H1 (cell line): ENCODE data around the gene SNED1. TPM values are rescaled to one million over a fixed set of nuclear protein-coding genes. Genes with fewer than 3 reads are reported as not detected.

Experiments
- CTCF ChIA-PET: fragments of 300-600 bp; sonication (Branson Sonifier 250); formaldehyde crosslinking; loops from one replicate; lab custom pipeline; 2021; ENCODE audit not compliant: partially characterized antibody; lab: Charles Lee
- POLR2A ChIA-PET: fragments of 300-600 bp; sonication (Branson Sonifier 250); formaldehyde crosslinking; loops from one replicate; lab custom pipeline; 2021; ENCODE audit warnings: inconsistent platforms; ENCODE audit not compliant: partially characterized antibody; lab: Charles Lee
- DNase-seq, 2 experiments: peaks; one replicate each; pipeline versions ENCODE4 v3.0.0 to v3.0.0-alpha.2; 2010 to 2022; ENCODE audit warnings: low spot score in 2 of 2, low read depth in 1 of 2, mixed read lengths in 1 of 2
- FAIRE-seq: peaks from 2 replicates; lab custom pipeline; 2011; peaks lifted over from hg19 to GRCh38; lab: Jason Lieb, UNC
- H2AFZ ChIP-seq: 2 replicates; pipeline ENCODE4 v1.8.1; 2012; ENCODE audit warnings: low read length, inconsistent platforms
- H2AK5ac ChIP-seq: 2 replicates; pipeline ENCODE4 v1.6.1; 2013; ENCODE audit warnings: low read depth, low read length
- H2BK120ac ChIP-seq: replicated peaks from 2 replicates; pipeline ENCODE3; 2013; ENCODE audit warnings: low read depth, low read length, inconsistent platforms
- H2BK12ac ChIP-seq: 2 replicates; pipeline ENCODE4 v1.6.1; 2013; ENCODE audit warnings: low read depth, low read length
- H2BK15ac ChIP-seq: 2 replicates; pipeline ENCODE4 v1.6.1; 2013; ENCODE audit warnings: low read length
- H2BK20ac ChIP-seq: 2 replicates; pipeline ENCODE4 v1.6.1; 2013; ENCODE audit warnings: low read length
- H2BK5ac ChIP-seq: 2 replicates; pipeline ENCODE4 v1.6.1; 2013; ENCODE audit warnings: low read depth, low read length
- H3K14ac ChIP-seq: 2 replicates; pipeline ENCODE4 v1.6.1; 2013; ENCODE audit warnings: inconsistent platforms; ENCODE audit not compliant: insufficient read length
- H3K18ac ChIP-seq: 2 replicates; pipeline ENCODE4 v1.6.1; 2013; ENCODE audit warnings: low read length; ENCODE audit errors: extremely low read depth
- H3K23ac ChIP-seq: 2 replicates; pipeline ENCODE4 v1.6.1; 2013; ENCODE audit warnings: inconsistent platforms; ENCODE audit not compliant: insufficient read length
- H3K23me2 ChIP-seq: 2 replicates; pipeline ENCODE4 v1.6.1; 2013; ENCODE audit warnings: low read depth, low read length
- H3K27ac ChIP-seq: 2 replicates; pipeline ENCODE4 v1.6.1; 2011; ENCODE audit warnings: low read depth, low read length, inconsistent platforms
- H3K27me3 ChIP-seq, 4 experiments: replicated peaks in 1 of 4; 1 replicate in 1 of 4; 2 replicates in 3 of 4; pipeline versions ENCODE4 v1.6.1 to v1.8.1; 2011 to 2013; ENCODE audit warnings: low read length in 3 of 4, mild to moderate bottlenecking in 3 of 4, inconsistent platforms in 2 of 4, mixed read lengths in 2 of 4, moderate library complexity in 1 of 4; ENCODE audit not compliant: control insufficient read depth in 3 of 4, insufficient read depth in 3 of 4; ENCODE audit errors: extremely low read depth in 1 of 4
- H3K36me3 ChIP-seq, 4 experiments: 2 replicates each; pipeline versions ENCODE4 v1.6.1 to v1.8.1; 2011 to 2013; ENCODE audit warnings: mild to moderate bottlenecking in 4 of 4, low read length in 3 of 4, moderate library complexity in 2 of 4, control low read depth in 1 of 4, inconsistent platforms in 1 of 4; ENCODE audit not compliant: insufficient read depth in 4 of 4, control insufficient read depth in 2 of 4
- H3K4ac ChIP-seq: replicated peaks from 2 replicates; pipeline ENCODE3; 2013; ENCODE audit warnings: low read length, low read depth, mixed read lengths, inconsistent platforms; ENCODE audit not compliant: insufficient read length
- H3K4me1 ChIP-seq, 4 experiments: replicated peaks in 1 of 4; 1 replicate in 1 of 4; 2 replicates in 3 of 4; pipeline versions ENCODE4 v1.6.1 to v1.8.1; 2011 to 2013; ENCODE audit warnings: low read length in 3 of 4, inconsistent platforms in 2 of 4, mixed read lengths in 1 of 4; ENCODE audit not compliant: insufficient read depth in 4 of 4, control insufficient read depth in 3 of 4
- H3K4me2 ChIP-seq, 2 experiments: 2 replicates each; pipeline versions ENCODE4 v1.6.1 to v1.8.1; 2011 to 2013; ENCODE audit warnings: low read depth in 2 of 2, low read length in 2 of 2, control low read depth in 1 of 2, inconsistent platforms in 1 of 2, mild to moderate bottlenecking in 1 of 2; ENCODE audit not compliant: insufficient read depth in 1 of 2
- H3K4me3 ChIP-seq, 4 experiments: fragments of 200-600, 300-600 bp in 1 of 4; sonication (generic), shearing (Covaris generic), sonication (Bioruptor Twin) in 1 of 4; 2 replicates each; pipeline versions ENCODE4 v1.5.1 to v1.8.1; 2011 to 2016; ENCODE audit warnings: low read length in 4 of 4, low read depth in 3 of 4, control low read depth in 2 of 4, inconsistent platforms in 2 of 4, mild to moderate bottlenecking in 2 of 4, mixed read lengths in 1 of 4, moderate library complexity in 1 of 4; ENCODE audit not compliant: insufficient read depth in 2 of 4; ENCODE audit errors: extremely low read depth in 1 of 4
- H3K56ac ChIP-seq: replicated peaks from 2 replicates; pipeline ENCODE3; 2013; ENCODE audit warnings: low read depth, mild to moderate bottlenecking, mixed read lengths, low read length, inconsistent platforms; ENCODE audit not compliant: insufficient read length
- H3K79me1 ChIP-seq: 2 replicates; pipeline ENCODE4 v1.6.1; 2013; ENCODE audit warnings: low read depth, low read length, control low read depth
- H3K79me2 ChIP-seq, 2 experiments: 2 replicates each; pipeline versions ENCODE4 v1.6.1 to v1.8.1; 2012 to 2013; ENCODE audit warnings: low read length in 2 of 2, mild to moderate bottlenecking in 2 of 2, inconsistent platforms in 1 of 2; ENCODE audit not compliant: insufficient read depth in 2 of 2, control insufficient read depth in 1 of 2
- H3K9ac ChIP-seq, 4 experiments: replicated peaks in 1 of 4; 1 replicate in 1 of 4; 2 replicates in 3 of 4; pipeline versions ENCODE4 v1.6.1 to v1.8.1; 2011 to 2013; ENCODE audit warnings: low read depth in 3 of 4, low read length in 3 of 4, control low read depth in 2 of 4, mild to moderate bottlenecking in 2 of 4, moderate library complexity in 2 of 4, inconsistent platforms in 1 of 4; ENCODE audit errors: extremely low read depth in 1 of 4
- H3K9me3 ChIP-seq, 2 experiments: 2 replicates each; pipeline versions ENCODE4 v1.6.1 to v1.8.1; 2012 to 2013; ENCODE audit warnings: mild to moderate bottlenecking in 2 of 2, moderate library complexity in 2 of 2, control low read depth in 1 of 2, inconsistent platforms in 1 of 2, low read depth in 1 of 2, low read length in 1 of 2, mixed read lengths in 1 of 2; ENCODE audit not compliant: insufficient read depth in 2 of 2
- H4K20me1 ChIP-seq, 2 experiments: replicated peaks in 1 of 2; 2 replicates each; pipeline versions ENCODE3 to v1.8.1; 2011 to 2013; ENCODE audit warnings: inconsistent platforms in 2 of 2, low read length in 2 of 2, mild to moderate bottlenecking in 1 of 2; ENCODE audit not compliant: insufficient read depth in 2 of 2, control insufficient read depth in 1 of 2
- H4K5ac ChIP-seq: 2 replicates; pipeline ENCODE4 v1.6.1; 2013; ENCODE audit warnings: low read length, low read depth, mixed read lengths, inconsistent platforms; ENCODE audit not compliant: insufficient read length
- H4K8ac ChIP-seq: 2 replicates; pipeline ENCODE4 v1.8.0; 2013; ENCODE audit warnings: mild to moderate bottlenecking, moderate library complexity, low read length, inconsistent platforms; ENCODE audit not compliant: insufficient read depth; ENCODE audit errors: extremely low read depth
- H4K91ac ChIP-seq: replicated peaks from 2 replicates; pipeline ENCODE3; 2013; ENCODE audit warnings: low read length, mixed read lengths, inconsistent platforms; ENCODE audit not compliant: insufficient read length
- SAP30 ChIP-seq: fragments of 300-600 bp; sonication (generic); IDR thresholded peaks from 2 replicates; pipeline ENCODE4 v1.7.1; 2012; ENCODE audit warnings: low read length, moderate library complexity, mild to moderate bottlenecking, inconsistent platforms; ENCODE audit not compliant: insufficient read depth, insufficient replicate concordance
- WGBS, 2 experiments: shearing (Covaris generic) in 1 of 2; methylation state at CpG; one replicate each; pipeline versions ENCODE4 v1.1.6 to v1.1.7; 2013 to 2015; ENCODE audit warnings: low lambda C conversion rate in 2 of 2, mixed read lengths in 2 of 2, inconsistent platforms in 1 of 2, low coverage in 1 of 2, missing lambda C conversion rate in 1 of 2; ENCODE audit not compliant: insufficient replicate concordance in 2 of 2, insufficient coverage in 1 of 2, insufficient read length in 1 of 2; ENCODE audit errors: extremely low coverage in 1 of 2, missing lambda C conversion rate in 1 of 2; 5-methylcytosine and 5-hydroxymethylcytosine counted together
- polyA plus RNA-seq, 7 experiments: library from polyadenylated mRNA; depleted of rRNA in 3 of 7; stranded (reverse) in 5 of 7; unstranded in 2 of 7; fragments of >200 nt in 5 of 7; fragments of 200-250 nt in 2 of 7; gene quantifications; 1 replicate in 5 of 7; 2 replicates in 1 of 7; 4 replicates in 1 of 7; pipeline versions ENCODE4 v1.2.1 to v1.2.3, GENCODE V29; 2011 to 2013; ENCODE audit warnings: missing spikeins in 2 of 7, mixed read lengths in 2 of 7
- total RNA-seq: library from RNA; stranded (reverse); fragmentation: NEBNext Ultra II Directional; extraction: Animal tissue kit (Norgen Biotek cat#: 25700); gene quantifications from 2 replicates; pipeline ENCODE4 v1.2.1, GENCODE V29; 2021

Gene SNED1
- total and polyA plus RNA-seq, 2 of the 8 experiments (the other 6 are each of a cell fraction or from before 2014, with no cell fraction given), result 1.9 TPM

- Histone ChIP-seq H3K18ac (no peak overlapping the region), H3K4me2 (no peak overlapping the region), H3K23me2 (no peaks in the 10 kb centered on the region), H3K4me3 (no peak overlapping the region), H3K9ac (no peak overlapping the region), H3K27ac (no peak overlapping the region), H3K27me3 (no peaks in the 10 kb centered on the region), H2BK12ac (no peak overlapping the region), H4K91ac (no peak overlapping the region), H3K4me1 (no peaks in the 10 kb centered on the region), H4K5ac (no peak overlapping the region), H2BK120ac (no peak overlapping the region), H3K9me3 (no peaks in the 10 kb centered on the region), H3K36me3 (peaks cover 0 to under 1% (median 0%) of the 10 kb centered on the region in 4 experiments; a peak in 4 of 8 replicates), H3K23ac (no peak overlapping the region), H3K14ac (no peak overlapping the region), H4K8ac (no peak overlapping the region), H3K56ac (no peak overlapping the region), H3K79me2 (no peaks in the 10 kb centered on the region), H2AFZ (no peak overlapping the region), H4K20me1 (peaks cover 0 to 2% of the 10 kb centered on the region in 2 experiments), H2AK5ac (no peak overlapping the region), H3K4ac (no peak overlapping the region), H2BK5ac (no peak overlapping the region), H2BK15ac (no peak overlapping the region), H2BK20ac (no peak overlapping the region), H3K79me1 (no peaks in the 10 kb centered on the region)
- FAIRE-seq (no peak), DNase-seq (no peak)
- 85% methylated on average over 5 of the region's 5 CpGs; no CpG with 5 or more reads in 1 of the 2 experiments for WGBS, 2 experiments
- ChIA-PET CTCF (interaction anchor here (0.7 to 1.3 kb wide), 4 partner anchors 15 to 232 kb away, joined by 3 to 5 read pairs (median 3); no protein-coding TSS in a partner anchor), POLR2A (interaction anchor here (1.0 kb wide), 1 partner anchor 20 kb away, joined by 3 read pairs; no protein-coding TSS in a partner anchor)
- no peak for TF ChIP-seq SAP30
These were observed 84.6 kb downstream of the SNED1 start for GRCh38 chr2:241083091-241083415.
